Dedifferentiated amniotic fluid mesenchymal stem cell (primary cell): Measurements from ENCODE around the gene TXNL4A.
"Not testable (repeated sequence)": the region's sequence is repeated elsewhere in the genome, so short reads cannot be mapped to it uniquely, and the experiment has no call there.

Source experiments
- DNase-seq: peaks from one replicate; pipeline ENCODE4 v3.0.0-alpha.2; 2016; ENCODE audit errors: extremely low spot score

Gene TXNL4A

GRCh38 chr18:79964330-79965118 lies 23.8 kb downstream of the TXNL4A start, which contains the start of gene HSBP1L1:
TSS of gene HSBP1L1 (plus strand) at chr18:79964643. CDS start at chr18:79964736, 93 bp downstream.
- DNase-seq: no peak

- no peak for DNase-seq
Observed at GRCh38 chr18:79963658-79964329, 24.6 kb downstream of the TXNL4A start.

GRCh38 chr18:79962835-79963657 lies 25.3 kb downstream of the TXNL4A start:
- DNase-seq: no peak

- no peak for DNase-seq
Observed at GRCh38 chr18:79962311-79962710, 26.1 kb downstream of the TXNL4A start.

- no peak for DNase-seq
Observed at GRCh38 chr18:79961527-79962291, 26.7 kb downstream of the TXNL4A start.

- DNase-seq: no peak
Observed at GRCh38 chr18:79960921-79961526, 27.3 kb downstream of the TXNL4A start.

- not testable (repeated sequence) for DNase-seq
Observed at GRCh38 chr18:79960161-79960801, 28.1 kb downstream of the TXNL4A start.

GRCh38 chr18:79958981-79959380 lies 29.4 kb downstream of the TXNL4A start:
- DNase-seq: no peak

GRCh38 chr18:79956276-79956675 lies 32.1 kb downstream of the TXNL4A start:
- DNase-seq: no peak

- DNase-seq: no peak
Observed at GRCh38 chr18:79955302-79956075, 32.9 kb downstream of the TXNL4A start.

GRCh38 chr18:79954791-79955190 lies 33.6 kb downstream of the TXNL4A start:
- DNase-seq: no peak

- DNase-seq: no peak
Observed at GRCh38 chr18:79953971-79954651, 34.3 kb downstream of the TXNL4A start.

GRCh38 chr18:79952996-79953559 lies 35.3 kb downstream of the TXNL4A start:
- no peak for DNase-seq

GRCh38 chr18:79952456-79952995 lies 35.8 kb downstream of the TXNL4A start:
- DNase-seq: no peak

GRCh38 chr18:79951545-79952455 lies 36.6 kb downstream of the TXNL4A start, which contains the start of gene SLC66A2:
TSS of gene SLC66A2 (minus strand) at chr18:79951653. CDS start at chr18:79950926, 727 bp downstream.
- DNase-seq: peak; percentile 81

GRCh38 chr18:79950515-79951341 lies 37.6 kb downstream of the TXNL4A start:
- peak; percentile 17 for DNase-seq
